ENCODE measurements around the gene PRKAG1. TPM values are rescaled to one million over a fixed set of nuclear protein-coding genes. Genes with fewer than 3 reads are reported as not detected.

PRKAG1 gene
- total RNA-seq, 2 donors from 2014 or later: 27.6 to 38.1 TPM

DNA sequence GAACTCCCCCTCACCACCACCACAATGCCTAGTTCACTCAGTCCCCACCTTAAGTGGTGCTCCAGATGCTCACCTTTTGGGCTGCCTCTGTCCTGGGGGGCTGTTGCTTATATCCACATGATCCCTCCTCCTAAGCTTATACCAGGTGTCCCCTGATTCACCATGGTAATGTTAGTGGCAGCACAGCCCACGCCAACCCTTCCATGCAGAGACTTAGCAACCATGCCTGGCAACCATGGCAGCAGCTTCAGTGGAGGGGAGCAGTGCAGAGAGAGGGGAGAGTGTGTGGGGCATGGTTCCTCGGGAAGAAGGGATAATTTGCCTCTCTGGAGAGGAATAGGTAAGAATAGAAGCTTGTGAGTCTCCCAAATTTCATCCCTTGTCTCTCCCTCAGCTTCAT lies 18.2 kb downstream of the PRKAG1 start:
- no peak for DNase-seq
- H3K27me3 Mint-ChIP-seq (ENCODE audit: insufficient read depth): peaks cover 58% of the 10 kb centered on the region
- Histone ChIP-seq H3K4me3 (ENCODE audit: low read length) (no peak overlapping the region), H3K4me1 (ENCODE audit: control insufficient read depth, insufficient read depth, low read length) (peaks cover 7% of the 10 kb centered on the region), H3K27me3 (ENCODE audit: control insufficient read depth, insufficient read depth, low read length, poor library complexity, severe bottlenecking) (peaks cover 60% of the 10 kb centered on the region), H3K9me3 (ENCODE audit: control insufficient read depth, low read length) (no peaks in the 10 kb centered on the region), H3K9ac (ENCODE audit: extremely low read depth, low read length, poor library complexity, severe bottlenecking) (no peak overlapping the region), H3K36me3 (ENCODE audit: control insufficient read depth, insufficient read depth, low read length) (peaks cover 7% of the 10 kb centered on the region), H3K27ac (ENCODE audit: low read depth, low read length) (no peak overlapping the region)
- no peak overlapping the region for H3K27ac Mint-ChIP-seq
- TF ChIP-seq, protein P1, sequence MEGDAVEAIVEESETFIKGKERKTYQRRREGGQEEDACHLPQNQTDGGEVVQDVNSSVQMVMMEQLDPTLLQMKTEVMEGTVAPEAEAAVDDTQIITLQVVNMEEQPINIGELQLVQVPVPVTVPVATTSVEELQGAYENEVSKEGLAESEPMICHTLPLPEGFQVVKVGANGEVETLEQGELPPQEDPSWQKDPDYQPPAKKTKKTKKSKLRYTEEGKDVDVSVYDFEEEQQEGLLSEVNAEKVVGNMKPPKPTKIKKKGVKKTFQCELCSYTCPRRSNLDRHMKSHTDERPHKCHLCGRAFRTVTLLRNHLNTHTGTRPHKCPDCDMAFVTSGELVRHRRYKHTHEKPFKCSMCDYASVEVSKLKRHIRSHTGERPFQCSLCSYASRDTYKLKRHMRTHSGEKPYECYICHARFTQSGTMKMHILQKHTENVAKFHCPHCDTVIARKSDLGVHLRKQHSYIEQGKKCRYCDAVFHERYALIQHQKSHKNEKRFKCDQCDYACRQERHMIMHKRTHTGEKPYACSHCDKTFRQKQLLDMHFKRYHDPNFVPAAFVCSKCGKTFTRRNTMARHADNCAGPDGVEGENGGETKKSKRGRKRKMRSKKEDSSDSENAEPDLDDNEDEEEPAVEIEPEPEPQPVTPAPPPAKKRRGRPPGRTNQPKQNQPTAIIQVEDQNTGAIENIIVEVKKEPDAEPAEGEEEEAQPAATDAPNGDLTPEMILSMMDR (conservative IDR thresholded peaks at IDR 0.05): no peak
- peaks cover 13% of the 10 kb centered on the region for H3K36me3 Mint-ChIP-seq (ENCODE audit: low read depth)
- 86% methylated on average over 2 of the region's 2 CpGs; no CpG with 5 or more reads in 1 of the 2 experiments for whole genome bisulfite sequencing, 2 experiments (ENCODE audit: insufficient coverage in 1 of 2, insufficient read length in 1 of 2)
- H3K4me3 Mint-ChIP-seq: no peak overlapping the region
- H3K9me3 Mint-ChIP-seq: no peaks in the 10 kb centered on the region
- peaks cover 10% of the 10 kb centered on the region for H3K4me1 Mint-ChIP-seq

- peaks cover 67% of the 10 kb centered on the region for H3K27me3 ChIP-seq (ENCODE audit: control insufficient read depth, insufficient read depth, low read length, poor library complexity, severe bottlenecking)
- TF ChIP-seq, protein P1 (conservative IDR thresholded peaks at IDR 0.05): peak; percentile 24
- peaks cover 65% of the 10 kb centered on the region for H3K27me3 Mint-ChIP-seq (ENCODE audit: insufficient read depth)
- peaks cover 10% of the 10 kb centered on the region for H3K4me1 Mint-ChIP-seq
- WGBS, 2 experiments (ENCODE audit: insufficient coverage in 1 of 2, insufficient read length in 1 of 2): 8 to 11% methylated on average over 26 to 30 of the region's 30 CpGs
- H3K4me1 ChIP-seq (ENCODE audit: control insufficient read depth, insufficient read depth, low read length): peaks cover 7% of the 10 kb centered on the region
- peaks cover 7% of the 10 kb centered on the region for H3K36me3 ChIP-seq (ENCODE audit: control insufficient read depth, insufficient read depth, low read length)
- H3K9me3 ChIP-seq (ENCODE audit: control insufficient read depth, low read length): no peaks in the 10 kb centered on the region
- H3K9ac ChIP-seq (ENCODE audit: extremely low read depth, low read length, poor library complexity, severe bottlenecking): peak within 1 kb of the TSS; percentile 11
- peak; percentile 86 for DNase-seq
- H3K27ac Mint-ChIP-seq: no peak within 1 kb of the TSS
- H3K4me3 Mint-ChIP-seq: peak within 1 kb of the TSS; percentile 49
- H3K27ac ChIP-seq (ENCODE audit: low read depth, low read length): no peak within 1 kb of the TSS
- peak within 1 kb of the TSS; percentile 73 for H3K4me3 ChIP-seq (ENCODE audit: low read length)
- H3K9me3 Mint-ChIP-seq: no peaks in the 10 kb centered on the region
- peaks cover 13% of the 10 kb centered on the region for H3K36me3 Mint-ChIP-seq (ENCODE audit: low read depth)
Observed at GRCh38 chr12:48999371-49000131, 19.0 kb downstream of the PRKAG1 start, which contains the start of gene DDN. Gene DDN (minus strand): TSS chr12:48999375. CDS start chr12:48999287, 88 bp downstream.

DNA sequence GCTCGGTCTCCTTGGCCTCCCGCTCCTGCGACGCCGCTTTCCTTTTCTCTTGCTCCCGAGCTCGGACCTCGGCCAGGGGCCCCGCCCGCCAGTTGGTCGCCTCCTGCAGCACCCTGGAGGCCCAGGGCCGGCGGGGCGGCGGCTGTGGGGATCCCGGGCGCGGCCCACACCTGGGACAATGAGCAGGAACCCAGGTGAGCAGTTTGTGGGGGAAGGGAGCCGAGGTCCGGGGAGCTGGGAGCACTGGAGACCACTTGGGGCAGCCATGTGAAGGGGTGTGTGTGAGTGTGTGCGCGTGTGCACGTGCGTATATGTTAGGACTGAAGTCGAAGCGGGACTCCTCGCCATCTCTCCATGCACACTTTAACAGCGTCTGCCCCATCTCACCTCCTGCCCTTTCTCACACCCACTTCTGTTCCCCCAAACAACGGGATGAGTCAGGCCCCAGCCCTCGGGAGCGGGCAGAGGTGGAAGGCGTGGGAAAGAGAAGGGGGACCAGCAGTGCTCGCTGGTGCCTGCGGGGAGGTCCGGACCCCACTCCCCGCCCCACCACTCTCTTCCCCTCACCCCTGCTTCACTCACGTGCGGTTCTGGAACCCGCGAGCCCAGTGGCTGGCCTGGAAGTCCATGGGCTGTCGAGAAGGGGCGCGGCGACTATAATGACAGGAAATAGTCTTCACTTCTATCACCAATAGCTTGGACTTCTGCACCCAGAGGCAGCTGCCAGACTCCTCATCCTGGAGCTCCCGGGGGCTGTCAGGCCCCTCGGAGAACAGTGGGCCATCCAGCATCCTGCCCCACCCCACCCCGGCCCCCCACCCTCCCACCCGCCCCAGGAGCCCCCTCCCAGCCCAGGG lies 19.9 kb downstream of the PRKAG1 start:
- H3K27me3 ChIP-seq (ENCODE audit: control insufficient read depth, insufficient read depth, low read length, poor library complexity, severe bottlenecking): peaks cover 75% of the 10 kb centered on the region
- peaks cover 7% of the 10 kb centered on the region for H3K36me3 ChIP-seq (ENCODE audit: control insufficient read depth, insufficient read depth, low read length)
- 0 to 3% methylated on average over 3 to 35 of the region's 48 CpGs for WGBS, 2 experiments (ENCODE audit: insufficient coverage in 1 of 2, insufficient read length in 1 of 2)

More for the DNA sequence above, 19.9 kb downstream of the PRKAG1 start:
- peak overlapping the region; percentile 49 for H3K4me3 Mint-ChIP-seq
- no peaks in the 10 kb centered on the region for H3K9me3 Mint-ChIP-seq
- no peak overlapping the region for H3K27ac Mint-ChIP-seq
- TF ChIP-seq, protein P1 (conservative IDR thresholded peaks at IDR 0.05): no peak
- no peak overlapping the region for H3K27ac ChIP-seq (ENCODE audit: low read depth, low read length)
- DNase-seq: peak; percentile 87
- H3K36me3 Mint-ChIP-seq (ENCODE audit: low read depth): peaks cover 9% of the 10 kb centered on the region
- H3K4me1 Mint-ChIP-seq: peaks cover 12% of the 10 kb centered on the region
- H3K27me3 Mint-ChIP-seq (ENCODE audit: insufficient read depth): peaks cover 73% of the 10 kb centered on the region
- peak overlapping the region; percentile 73 for H3K4me3 ChIP-seq (ENCODE audit: low read length)
- no peaks in the 10 kb centered on the region for H3K9me3 ChIP-seq (ENCODE audit: control insufficient read depth, low read length)
- H3K9ac ChIP-seq (ENCODE audit: extremely low read depth, low read length, poor library complexity, severe bottlenecking): peak overlapping the region; percentile 11
- H3K4me1 ChIP-seq (ENCODE audit: control insufficient read depth, insufficient read depth, low read length): peaks cover 10% of the 10 kb centered on the region
